H54 (cell line): ENCODE results near the gene C19orf25.

Experiments used
- DNase-seq: peaks from one replicate; pipeline ENCODE4 v3.0.0; 2011; ENCODE audit warnings: low spot score, mixed read lengths; ENCODE audit not compliant: insufficient read length
- FAIRE-seq: peaks from 3 replicates; lab custom pipeline; 2011; peaks lifted over from hg19 to GRCh38; lab: Jason Lieb, UNC
- POLR2A ChIP-seq: IDR thresholded peaks from 2 replicates; pipeline ENCODE4 v1.6.1; 2011; ENCODE audit warnings: low read depth, mild to moderate bottlenecking, low read length

C19orf25 gene

DNA sequence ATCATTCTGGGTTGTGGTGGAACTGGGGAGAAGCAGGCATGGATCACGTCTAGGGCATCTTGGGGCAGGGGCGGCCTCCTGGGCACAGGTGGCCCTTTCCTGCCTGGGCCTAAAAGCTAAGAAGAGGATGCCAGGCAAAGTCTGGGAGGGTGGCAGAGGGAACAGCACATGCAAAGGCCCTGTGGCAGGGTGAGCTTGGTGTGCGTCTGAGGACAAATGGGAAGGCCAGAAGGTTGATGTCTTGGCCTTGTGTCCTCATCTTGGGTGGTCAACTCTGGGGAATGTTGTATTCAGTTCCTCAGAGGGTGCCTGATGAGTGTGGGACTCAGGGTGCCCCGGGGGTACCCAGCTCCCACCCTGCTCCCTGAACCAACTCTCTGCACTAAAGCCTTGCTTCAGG lies 39.5 kb upstream of the C19orf25 start:
- FAIRE-seq (no peak), DNase-seq (no peak)
- TF ChIP-seq POLR2A = no peak

DNA sequence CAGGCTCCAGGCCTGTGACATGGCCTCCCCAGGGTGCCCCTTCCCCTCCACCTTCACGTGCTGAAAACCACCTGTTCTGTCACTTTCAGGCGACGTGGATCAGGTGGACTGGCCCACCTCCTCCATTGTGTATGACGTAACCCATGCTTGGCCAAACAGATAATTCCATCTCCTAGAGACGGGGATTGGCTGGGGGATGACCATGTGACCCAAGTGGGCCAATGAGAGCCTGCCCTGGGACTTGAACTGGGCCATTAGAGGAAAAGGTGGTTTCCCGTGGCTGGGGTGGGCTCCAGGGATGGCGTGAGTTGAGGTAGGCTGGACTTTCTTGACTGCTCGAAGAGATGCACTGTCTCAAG lies 37.4 kb upstream of the C19orf25 start:
- DNase-seq (no peak), FAIRE-seq (no peak)
- no peak for TF ChIP-seq POLR2A

DNA sequence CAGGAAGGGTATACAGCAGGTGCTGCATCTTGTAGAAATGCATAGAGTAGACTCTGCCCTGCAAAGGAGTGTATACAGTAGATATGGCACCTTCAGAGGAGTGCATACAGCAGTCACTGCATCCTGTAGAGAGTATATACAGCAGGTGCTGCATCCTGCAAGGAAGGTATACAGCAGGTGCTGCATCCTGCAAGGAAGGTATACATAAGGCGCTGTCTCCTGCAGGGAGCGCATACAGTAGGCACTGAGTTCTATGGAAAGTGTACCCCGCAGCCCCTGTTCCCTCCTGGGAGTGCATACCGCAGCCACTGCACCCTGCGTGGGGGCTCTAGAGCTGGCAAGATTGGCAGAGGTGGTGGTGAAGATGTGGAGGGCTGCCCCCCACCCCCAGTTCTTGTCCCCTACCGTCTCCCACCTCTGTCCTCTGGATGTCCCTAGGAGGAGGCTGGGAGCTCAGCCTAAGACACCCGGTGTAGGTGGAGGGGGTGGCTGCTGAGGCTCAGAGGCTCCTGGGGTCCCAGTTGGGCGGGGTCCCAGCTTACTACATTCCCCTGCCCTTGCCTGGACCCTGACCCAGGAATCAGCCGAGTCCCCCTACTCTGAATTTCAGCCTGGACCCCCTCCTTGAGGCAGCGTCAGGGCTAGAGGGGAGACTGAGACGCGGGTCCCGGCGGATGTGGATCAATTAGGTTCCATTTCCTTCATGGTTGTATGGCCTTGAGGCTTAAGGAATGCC lies 36.1 kb upstream of the C19orf25 start:
- FAIRE-seq (no peak), DNase-seq (no peak)
- no peak for TF ChIP-seq POLR2A

DNA sequence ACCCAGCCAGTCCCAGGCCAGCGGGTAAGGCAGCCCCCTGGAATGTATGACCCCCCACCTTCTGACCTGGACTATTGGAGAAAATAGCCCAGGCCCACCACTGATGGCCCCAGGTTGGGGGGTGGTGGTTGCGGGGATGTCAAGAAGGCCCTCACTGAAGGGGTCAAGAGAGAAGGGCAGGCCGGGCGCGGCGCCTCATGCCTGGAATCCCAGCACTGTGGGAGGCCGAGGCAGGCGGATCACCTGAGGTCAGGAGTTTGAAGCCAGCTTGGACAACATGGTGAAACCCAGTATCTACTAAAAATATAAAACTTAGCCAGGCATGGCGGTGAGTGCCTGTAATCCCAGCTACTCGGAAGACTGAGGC lies 35.3 kb upstream of the C19orf25 start:
- no peak for DNase-seq
- FAIRE-seq = no peak
- TF ChIP-seq POLR2A = no peak

DNA sequence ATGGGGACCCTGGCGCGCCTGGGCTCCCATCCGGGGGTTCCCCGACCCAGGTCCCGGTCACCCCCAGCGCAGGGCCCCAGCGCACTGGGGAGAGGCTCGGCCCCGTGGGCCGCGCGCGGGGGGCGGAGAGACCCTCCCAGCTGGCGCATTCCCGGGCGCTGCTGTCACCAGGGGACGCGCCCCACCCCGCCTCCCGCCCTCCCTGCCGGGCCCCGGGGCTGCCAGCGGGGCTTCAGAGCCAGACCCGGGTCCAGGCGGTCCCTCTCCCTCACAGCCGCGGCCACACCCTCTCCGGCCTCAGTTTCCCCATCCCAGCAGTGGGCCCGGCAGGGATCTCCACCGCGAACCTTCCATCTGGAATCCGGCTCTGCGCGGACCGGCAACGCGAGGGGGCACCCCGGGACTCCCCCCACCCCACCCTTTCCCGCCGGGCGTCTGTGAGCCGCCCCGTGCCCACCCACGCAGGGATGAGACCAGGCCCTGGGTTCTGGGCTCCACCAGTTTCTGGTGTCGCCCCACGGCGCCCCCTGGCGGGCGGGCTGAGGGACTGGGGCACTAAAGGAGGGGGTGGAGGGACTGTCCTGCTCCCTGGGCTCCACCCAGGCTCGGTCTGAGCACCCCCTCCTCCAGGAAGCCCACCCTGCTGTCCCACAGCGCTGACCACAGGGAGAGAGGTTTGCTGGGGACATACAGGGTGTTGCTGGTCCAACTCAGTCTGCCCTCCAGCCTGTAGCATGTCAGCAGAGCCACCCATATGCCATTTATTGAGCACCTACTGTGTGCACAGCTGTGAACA lies 34.7 kb upstream of the C19orf25 start:
- TF ChIP-seq POLR2A = no peak
- no peak for FAIRE-seq
- DNase-seq = peak; percentile 79

DNA sequence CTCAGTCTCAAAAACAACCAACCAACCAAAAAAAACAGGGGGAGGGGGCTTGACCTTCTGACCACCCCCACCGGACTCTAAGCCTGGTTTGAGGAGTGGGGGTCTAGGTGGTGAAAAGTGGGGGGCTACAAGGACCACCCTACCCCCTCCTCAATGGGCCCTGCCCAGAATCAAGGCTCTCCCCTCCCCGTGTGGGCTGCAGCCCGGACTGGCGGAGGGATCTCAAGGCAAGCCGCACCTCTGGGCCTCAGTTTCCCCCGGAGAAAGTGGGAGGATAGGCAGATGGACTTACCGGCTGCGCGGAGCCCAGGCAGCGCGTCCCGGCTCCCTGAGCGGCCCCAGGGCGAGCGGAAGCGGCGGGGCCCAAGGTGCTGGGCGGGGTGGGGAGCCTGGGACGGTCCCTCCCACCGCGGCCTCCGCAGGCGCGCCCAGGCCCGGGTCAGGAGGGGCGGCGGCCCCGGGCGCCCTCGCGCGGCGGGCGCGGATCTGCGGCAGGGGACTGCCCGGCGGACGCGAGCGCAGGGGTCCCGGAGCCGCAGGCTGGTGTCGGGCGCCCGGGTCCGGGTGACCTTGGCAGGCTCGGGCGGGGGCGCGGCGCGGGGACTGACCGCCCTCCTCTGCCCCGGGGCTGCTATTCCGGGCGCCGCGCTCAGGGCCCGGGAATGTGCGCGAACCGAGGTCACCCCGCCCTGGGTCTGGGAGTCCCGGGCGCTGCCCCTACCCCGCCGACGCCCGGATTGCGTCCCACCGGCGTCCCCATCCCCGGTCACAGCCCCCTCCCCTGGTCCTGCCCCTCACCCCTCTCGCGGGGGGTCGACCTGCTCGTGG lies 33.9 kb upstream of the C19orf25 start, which contains the start of gene ADAMTSL5:
Gene ADAMTSL5, minus strand, starts transcription at position 349 of the 828 bp plus-strand sequence. CDS start 2,076 bp downstream, outside the sequence.
- TF ChIP-seq POLR2A = peak; percentile 79
- FAIRE-seq (no peak), DNase-seq (peak; percentile 86)

DNA sequence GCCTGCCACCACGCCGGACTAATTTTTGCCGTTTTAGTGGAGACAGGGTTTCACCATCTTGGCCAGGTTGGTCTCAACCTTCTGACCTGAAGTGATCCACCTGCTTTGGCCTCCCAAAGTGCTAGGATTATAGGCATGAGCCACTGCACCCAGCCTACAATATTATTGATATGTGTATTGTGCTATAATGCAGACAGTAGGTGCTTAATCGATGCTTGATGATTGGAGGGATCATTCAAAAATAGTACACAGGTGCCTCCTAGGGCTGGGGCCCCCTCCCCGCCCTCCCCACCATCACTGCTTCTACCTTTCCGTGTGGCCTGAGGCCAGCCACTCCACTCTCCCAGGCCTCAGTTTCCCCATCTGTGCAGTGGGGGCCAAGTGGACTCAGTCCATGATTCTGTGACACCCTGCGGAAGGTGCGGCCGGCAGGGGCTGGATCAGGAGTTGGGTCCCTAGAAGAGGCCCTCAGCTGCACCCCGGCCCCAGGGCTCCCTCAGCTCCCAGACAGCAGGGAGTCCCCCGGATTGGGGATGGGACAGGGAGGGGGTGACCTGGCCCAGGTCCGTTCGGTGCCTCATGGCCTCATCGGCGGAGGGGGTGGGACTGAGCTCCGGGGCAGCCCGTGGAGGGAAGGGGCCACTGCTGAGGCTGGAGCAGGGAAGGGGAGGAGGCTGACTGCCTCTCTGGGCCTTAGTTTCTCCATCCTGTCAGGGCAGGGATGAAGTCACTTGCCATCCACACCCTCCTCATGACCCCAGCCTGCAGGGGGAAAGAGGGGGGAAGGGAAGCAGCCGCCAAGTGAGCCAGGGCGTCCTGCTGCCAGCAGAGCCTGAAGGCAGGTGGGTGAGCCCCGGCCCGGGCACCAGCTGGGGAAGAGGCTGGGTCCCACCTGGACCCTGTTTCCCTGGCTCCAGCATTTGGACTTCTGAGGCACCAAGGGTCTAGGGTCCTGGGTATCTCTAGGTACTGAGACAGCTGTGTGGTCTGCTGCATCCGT lies 32.6 kb upstream of the C19orf25 start:
- DNase-seq (no peak), FAIRE-seq (no peak)
- TF ChIP-seq POLR2A = no peak

DNA sequence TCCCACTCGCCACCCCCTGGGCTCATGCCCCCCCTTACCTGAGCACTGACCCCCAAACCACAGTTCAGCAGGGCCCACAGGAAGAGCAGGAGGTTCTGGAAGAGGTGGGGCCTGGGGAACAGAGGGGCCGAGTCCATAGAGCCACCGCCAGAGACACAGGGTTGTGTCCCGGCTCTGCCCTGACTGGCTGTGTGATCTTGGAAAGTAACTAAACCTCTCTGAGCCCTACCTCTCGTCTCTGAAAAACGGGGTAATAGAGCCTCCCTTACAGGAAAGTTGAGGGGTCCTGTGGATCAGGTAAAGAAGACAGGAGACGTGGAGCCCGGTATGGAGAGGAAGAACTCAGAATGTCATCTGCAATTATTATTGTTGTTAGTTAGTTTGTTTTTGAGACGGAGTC lies 31.8 kb upstream of the C19orf25 start:
- DNase-seq = no peak
- TF ChIP-seq POLR2A = no peak
- no peak for FAIRE-seq

DNA sequence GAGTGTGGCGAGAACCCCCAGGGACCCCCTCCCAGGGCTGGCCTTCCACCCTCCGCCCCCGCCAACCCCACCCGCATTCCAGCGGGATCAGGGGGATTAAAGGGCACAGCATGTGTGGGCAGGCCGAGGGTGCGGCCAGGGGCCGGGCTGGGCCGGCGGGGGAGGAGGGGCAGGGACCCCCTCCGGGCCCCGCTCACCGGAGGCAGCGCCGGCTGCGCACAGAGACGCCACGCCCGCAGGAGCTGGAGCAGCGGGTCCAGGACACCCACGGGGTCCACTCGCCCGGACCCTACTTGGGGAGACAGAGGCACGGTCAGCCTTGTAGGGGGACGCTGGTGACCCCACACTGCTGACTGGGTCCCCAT lies 31.4 kb upstream of the C19orf25 start:
- TF ChIP-seq POLR2A = no peak
- DNase-seq (no peak), FAIRE-seq (no peak)

DNA sequence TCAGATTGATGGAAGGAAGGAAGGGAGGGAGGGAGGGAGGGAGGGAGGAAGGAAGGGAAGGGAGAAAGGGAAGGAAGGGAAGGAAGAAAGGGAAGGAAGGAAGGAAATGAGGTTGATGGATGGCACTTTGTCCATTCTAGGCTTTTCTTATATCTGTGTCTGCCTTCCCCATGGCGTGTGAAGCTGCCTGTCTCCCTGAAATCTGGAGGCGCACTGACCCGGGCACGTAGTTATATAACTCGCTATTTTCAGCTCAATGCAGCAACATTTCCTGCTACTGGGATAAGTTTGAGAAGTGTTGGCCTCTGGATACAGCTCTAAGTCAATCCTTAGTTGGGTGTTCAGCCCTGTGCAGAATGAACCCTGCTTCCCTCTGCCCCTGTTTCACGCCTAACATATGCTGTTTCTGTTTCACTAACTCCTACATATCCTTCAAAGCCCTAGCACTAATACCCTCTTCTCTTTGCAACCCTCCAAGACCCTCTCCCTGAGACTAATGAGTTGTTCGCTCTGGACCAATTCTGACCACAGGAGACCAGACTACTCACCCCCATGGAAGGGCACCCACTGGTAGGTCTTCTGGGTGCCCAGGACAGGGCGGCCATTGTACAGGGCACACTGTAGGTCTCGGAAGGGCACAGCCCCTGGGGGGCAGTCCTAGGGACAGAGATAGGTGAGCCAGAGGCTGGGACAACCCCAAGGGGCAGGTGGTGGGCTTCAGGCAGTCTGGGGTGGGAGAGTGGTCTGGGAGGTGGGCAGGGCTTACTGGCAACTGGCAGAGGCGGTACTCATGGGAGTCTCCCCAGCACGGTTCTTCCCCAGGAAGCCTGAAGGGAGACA lies 30.8 kb upstream of the C19orf25 start:
- no peak for TF ChIP-seq POLR2A
- no peak for FAIRE-seq

DNA sequence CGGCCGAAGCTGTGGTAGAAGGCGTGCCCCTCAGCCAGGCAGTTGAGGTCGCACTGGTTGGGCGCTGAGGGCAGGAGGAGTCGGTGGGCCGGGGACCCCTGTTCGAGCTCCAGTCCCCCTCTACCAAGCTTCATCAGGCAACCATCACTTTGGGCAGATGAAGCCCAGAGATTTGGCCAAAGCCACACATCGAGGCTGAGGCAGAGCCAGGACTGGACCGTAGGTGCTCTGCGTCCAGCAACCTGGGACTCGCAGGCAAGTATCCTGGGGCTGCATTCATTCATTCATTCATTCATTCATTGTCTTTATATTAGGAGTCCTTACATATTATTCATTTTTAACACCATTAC lies 29.5 kb upstream of the C19orf25 start:
- FAIRE-seq (no peak), DNase-seq (no peak)
- 0 out of 2 replicates have a peak, but pooled peaks have one; percentile 28 for TF ChIP-seq POLR2A

More for the DNA sequence above, 30.8 kb upstream of the C19orf25 start:
- DNase-seq = no peak
